C4-2B (cell line): Measurements from ENCODE around the gene GID8.

ENCODE experiments used
- CTCF ChIP-seq: fragments of 450-650 bp; conservative IDR thresholded peaks from 2 replicates; pipeline ENCODE4 v1.5.1; 2017; ENCODE audit warnings: mild to moderate bottlenecking
- ZFX ChIP-seq: fragments of 450-650 bp; IDR thresholded peaks from 2 replicates; pipeline ENCODE4 v1.6.1; 2017

DNA sequence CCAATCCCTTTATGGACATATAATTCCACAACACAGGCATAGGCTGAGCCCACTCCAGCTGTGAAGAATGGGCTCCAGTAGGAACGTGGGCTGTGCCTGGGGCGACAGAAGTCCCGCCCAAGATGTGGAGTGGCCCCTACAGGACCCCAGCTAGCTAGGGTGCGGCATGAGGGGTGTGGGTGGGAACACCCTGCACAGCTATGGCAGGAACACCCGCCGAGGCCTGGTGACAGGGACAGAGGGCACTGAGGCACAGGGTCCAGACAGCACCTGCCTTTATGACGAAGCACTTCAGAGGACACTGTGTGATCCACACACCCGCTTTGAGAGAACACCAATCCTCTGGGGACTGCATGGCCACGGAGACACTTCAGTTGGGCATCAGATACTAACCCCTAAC, 48.1 kb upstream of the GID8 start:
- TF ChIP-seq CTCF (no peak), ZFX (no peak)
